Measurements from ENCODE around the gene LTB4R.
"Not testable (repeated sequence)": the region's sequence is repeated elsewhere in the genome, so short reads cannot be mapped to it uniquely, and the experiment has no call there.

The LTB4R gene

DNA sequence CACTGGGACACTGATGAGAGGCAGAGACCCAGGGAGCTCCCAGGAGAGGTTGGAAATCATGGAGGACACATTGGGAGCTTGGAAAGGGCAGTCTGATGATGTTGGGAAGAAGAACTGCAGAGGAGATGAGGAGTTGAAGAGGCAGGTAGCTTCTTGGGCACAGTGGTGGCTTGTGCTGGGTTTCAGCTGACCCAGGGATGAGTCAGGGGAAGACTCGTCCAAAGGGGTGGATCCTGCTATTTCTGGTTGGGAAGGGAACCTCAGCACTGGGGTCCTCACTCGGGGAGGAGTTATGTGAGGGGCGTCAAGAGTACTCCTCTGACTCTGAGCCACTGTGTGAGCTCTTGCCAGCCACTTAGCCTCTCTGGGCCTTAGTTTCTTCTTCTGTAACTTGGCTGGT, 12.0 kb downstream of the LTB4R start:
- no peak for ATAC-seq
- DNase-seq: no peak

DNA sequence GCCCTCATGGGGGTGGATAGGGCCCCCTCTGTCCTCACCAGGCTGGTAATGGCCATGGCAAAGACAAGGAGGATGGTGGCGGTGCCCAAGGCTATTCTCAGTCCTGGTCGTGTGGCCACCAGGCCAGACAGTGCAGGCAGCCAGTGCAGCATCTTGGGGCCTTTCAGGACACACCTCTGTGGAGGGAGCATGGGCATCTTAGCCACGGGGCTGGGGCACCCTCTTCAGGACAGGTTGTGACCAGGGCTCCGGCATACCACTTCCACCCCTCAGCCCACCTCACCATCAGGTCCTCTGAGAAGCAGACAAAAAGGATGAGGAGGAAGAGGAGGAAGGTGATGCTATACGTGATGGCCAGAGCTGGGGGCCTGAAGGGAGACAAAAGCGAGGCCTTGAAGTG, 12.7 kb downstream of the LTB4R start:
- DNase-seq: no peak

DNA sequence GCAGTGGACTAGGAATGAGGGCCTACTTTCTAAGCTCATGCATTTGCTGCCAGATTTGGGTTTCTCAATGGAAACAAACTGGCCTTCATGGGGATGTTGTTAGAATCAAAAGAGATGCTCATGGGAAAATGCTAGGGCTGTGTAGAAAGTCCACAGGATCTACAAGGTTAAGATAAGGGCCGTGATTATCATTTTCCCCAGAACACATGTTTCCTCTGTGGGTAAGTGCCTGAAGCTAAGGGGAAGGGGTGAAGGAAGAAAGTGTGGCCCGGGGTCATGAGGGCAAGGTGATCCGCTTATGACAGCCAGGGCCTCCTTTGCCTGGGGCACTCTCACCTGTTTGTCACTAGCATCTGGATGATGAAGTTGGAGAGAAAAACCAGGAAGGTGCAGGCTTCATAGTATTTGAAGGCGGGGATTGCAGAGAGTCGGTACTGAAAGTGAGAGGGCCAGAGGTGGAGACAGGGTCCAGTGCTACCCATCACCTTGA, 13.8 kb downstream of the LTB4R start:
- no peak for DNase-seq
- no peak for ATAC-seq

More for the DNA sequence above, 12.7 kb downstream of the LTB4R start:
- ATAC-seq: no peak

DNA sequence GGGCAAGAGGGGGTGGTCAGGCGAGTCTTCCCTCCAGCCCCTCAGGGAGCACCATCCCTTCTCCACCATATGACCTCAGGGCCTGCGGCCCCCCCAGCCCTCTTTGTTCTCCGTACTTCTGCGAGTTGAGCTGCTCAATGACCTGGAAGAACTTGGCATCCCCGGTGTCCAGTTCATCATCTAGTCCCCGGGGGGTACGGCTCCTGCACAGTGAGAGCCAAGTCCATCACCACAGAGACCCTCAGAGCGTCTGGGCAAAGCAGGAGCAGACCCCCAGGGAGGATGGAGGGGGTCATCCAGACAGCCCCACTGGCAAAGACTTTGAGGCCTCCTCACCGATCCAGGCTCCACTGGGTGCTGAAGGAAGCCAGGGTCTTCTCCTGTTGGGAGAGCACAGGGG, 14.7 kb downstream of the LTB4R start:
- DNase-seq: no peak
- no peak for ATAC-seq

DNA sequence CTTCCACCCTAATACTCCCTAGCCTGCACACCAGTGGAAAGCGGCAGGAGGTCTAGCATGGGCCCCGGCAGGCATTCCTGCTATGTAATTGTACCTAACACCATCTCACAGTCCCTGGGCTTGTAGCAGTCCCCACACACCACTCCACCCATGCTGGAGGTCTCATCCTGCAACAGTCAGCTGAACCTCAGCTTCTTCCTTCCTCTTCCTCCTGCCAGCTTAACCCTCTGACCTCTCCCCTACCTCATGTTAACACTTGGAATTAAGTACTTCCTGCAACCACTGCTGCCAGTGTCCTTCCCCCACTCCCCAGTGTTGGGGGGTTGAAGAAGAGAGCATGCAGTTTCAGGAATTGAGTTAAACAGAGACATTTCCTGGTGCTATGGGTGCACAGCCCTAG, 16.0 kb downstream of the LTB4R start:
- ATAC-seq: no peak
- no peak for DNase-seq

DNA sequence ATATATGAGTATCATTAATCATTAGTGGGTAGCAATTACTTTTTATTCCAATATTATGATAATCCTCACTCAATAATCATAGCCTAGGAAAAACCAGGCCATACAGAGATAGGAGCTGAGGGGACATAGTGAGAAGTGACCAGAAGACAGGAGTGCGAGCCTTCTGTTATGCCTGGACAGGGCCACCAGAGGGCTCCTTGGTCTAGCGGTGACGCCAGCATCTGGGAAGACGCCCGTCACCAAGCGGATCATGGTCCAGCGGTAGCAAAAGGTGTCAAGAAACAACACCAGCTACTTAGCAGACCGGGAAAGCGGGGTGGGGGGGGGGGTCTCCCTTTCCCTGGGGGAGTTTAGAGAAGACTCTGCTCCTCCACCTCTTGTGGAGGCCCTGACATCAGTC, 16.6 kb downstream of the LTB4R start:
- not testable (repeated sequence) for ATAC-seq
- DNase-seq: peak; percentile 40

DNA sequence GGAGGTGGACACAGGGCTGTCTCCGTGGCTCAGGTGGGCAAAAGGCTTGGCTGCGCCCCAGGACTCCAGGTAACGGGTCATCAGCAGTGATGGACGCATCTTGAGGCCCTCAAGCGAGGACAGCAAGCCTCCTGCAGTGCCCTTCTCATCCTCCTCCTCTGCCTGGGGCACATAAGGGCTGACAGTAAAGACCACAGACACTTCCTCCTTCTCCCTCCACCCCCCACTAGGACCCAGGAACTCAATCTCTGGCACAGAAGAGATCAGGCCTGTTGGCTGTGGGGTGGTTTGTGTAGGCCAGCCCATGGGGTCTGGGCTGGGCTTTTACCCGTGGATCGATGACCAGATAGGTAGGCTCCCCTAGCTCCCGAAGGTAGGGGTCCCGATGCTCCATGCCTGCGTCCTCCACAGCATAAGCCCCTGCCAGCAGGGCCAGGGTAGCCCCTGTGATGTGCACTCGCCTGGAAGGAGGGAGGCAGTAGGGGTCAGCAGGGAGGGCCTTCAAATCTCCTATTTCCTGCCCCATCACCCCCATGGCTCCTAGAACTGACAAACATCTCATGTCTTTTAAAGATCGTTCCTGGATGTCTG, 17.9 kb downstream of the LTB4R start:
- ATAC-seq (no peak), DNase-seq (no peak)

DNA sequence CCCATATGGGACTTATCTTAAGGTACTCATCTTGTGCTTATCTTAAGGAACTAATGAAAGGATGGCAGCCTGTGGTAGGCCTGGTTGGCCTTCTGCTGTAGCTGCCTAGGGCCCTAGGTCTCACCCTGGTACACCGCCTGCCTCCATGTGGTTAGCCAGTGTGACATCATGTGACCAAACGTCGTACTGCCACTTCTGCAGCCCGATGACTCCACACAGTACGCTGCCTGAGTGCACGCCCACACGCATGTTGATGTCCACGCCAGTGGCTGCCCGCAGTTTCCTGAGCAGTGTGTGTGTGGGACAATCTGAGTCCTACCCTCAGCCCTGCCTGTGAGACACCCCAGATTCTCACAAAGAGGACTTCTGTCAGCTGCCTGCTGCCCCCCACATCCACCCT, 18.4 kb downstream of the LTB4R start:
- DNase-seq (peak; percentile 66), ATAC-seq (peak; percentile 60)

DNA sequence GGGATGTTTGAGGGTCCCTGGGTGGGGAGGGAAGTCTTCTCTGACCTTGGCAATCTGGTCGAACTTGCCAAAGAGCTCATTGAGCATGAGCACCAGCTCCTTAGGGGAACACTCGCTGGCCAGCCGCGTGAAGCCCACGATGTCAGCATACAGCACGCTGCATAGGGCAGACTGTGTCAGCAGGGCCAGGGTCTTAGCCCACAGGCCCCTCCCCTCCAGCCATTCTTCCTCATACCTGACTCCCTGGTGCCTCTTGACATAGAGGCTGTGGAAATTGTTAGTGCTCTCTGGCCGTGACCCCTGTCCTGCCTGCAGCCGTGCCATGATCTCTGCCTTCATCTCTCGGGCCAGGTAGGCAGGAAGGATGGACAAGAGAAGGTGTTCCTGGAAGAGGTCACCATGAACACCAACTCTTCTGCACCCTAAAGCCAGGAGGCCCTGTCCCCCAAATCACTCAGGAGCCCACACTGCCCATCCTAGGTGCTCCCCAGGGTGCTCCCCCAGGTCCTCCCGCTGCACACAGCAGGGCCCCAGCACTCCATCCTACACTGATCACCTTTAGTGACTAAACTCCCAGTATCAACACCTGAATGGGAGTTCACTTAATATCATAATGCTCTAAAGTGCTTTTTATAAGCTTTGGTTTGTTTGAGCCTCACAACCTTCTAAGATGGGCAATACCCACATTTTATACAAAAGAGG, 19.8 kb downstream of the LTB4R start:
- DNase-seq (no peak), ATAC-seq (no peak)

DNA sequence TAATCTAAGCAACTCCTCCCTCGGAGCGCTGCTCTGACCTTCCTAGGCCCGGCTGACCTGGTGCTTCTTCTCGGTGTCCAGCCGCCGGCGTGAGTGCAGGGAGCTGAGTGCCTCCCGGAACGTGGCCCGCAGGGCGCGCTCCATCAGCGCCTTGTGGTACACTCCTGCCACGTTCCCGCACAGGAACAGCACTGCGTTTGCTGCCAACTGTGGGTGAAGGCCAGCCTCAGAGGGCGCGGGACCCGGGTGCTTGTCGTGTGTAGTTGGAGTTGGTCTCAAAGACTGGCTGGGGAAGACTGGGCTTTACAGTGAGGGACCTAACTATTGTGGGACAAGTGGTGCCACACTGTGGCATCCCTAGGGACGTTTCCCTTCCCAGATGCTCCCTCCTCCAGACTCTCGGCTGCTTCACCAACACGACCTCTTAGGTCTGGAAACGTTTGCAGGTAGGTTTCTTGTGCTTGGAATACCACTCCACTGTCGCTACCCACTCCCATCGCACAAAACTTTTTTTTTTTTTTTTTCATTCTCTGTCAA, 20.5 kb downstream of the LTB4R start:
- no peak for ATAC-seq
- no peak for DNase-seq

DNA sequence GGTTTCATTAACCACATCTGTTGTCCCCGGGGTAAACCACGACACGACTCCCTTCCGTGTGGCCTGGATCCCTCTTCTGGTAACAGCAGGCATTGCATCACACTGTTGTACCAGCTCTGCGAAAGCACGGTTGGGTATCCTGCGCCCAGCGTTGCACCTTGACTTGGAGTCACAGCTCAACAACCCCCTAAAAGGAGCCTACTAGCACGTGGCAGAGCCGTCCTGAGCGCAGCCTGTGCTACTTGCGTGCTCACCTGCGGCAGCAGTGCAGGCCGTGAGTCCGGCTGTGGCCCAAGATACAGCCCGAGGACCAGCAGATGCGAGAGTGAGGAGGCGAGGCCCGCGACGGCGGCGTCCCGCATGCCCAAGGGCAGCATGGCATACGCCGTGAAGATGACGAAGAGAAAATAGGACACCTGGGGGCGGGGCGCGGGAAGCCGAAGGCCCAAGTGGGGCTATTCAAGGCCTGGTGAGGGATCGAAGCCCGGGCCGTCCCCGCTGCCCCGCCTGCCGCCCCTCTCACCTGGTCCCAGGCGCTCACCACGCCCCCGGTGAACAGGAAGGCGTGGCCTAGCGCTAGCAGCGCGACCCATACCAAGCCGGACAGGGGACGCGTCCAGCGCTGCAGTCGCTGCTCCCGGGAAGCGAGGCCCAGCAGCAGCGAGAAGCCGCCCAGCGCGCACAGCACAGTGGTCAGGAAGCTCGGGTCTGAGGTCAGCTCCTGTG, 21.1 kb downstream of the LTB4R start:
- DNase-seq: peak; percentile 82

DNA sequence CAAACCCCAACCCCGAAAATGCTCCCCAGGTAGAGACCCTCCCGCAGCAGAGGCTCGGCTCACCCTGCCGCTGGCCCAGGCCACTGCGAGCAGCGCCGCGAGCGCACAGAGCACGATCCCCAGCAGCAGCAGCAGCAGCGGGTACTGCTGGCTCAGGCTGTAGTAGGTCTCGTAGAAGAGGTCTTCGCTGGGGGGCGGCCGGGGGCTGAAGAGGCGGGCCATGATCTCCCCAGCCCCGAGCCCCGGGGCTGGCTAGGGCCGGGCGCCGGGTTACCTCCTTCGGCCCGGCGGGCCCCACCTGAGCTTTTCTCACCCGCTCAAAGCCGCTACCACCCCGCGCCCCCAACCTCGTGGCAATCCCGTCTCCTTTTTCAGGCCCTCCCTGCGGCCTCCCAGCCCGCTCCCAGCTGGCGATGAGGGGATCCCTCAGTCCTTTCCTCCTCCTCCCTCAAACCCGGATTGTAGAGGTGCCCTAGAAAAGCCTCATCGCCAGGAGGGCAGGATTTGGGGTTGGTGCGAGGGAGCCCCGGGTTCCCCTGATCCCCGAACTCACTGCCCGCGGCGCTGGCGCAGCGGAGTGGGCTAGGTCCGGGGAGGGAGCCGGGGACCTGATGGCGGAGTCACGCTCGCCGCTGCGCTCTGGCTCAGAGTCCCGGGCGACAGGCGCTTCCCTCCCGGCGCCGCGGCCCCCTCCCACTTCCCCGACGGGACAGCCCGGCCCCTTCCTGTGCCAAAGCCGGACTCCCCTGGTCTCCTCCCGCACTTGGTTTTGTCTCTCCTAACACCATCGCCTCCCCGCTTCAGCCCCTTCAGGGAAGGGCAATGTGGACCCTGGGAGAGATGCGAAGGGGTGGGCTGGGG, 23.4 kb downstream of the LTB4R start, which contains the start of gene ADCY4:
ADCY4 (minus strand) TSS at position 641 of the 861 bp plus-strand sequence; CDS start at position 222, 419 bp downstream.
- DNase-seq (peak; percentile 28), ATAC-seq (no peak)

More for the DNA sequence above, 21.1 kb downstream of the LTB4R start:
- peak; percentile 77 for ATAC-seq

DNA sequence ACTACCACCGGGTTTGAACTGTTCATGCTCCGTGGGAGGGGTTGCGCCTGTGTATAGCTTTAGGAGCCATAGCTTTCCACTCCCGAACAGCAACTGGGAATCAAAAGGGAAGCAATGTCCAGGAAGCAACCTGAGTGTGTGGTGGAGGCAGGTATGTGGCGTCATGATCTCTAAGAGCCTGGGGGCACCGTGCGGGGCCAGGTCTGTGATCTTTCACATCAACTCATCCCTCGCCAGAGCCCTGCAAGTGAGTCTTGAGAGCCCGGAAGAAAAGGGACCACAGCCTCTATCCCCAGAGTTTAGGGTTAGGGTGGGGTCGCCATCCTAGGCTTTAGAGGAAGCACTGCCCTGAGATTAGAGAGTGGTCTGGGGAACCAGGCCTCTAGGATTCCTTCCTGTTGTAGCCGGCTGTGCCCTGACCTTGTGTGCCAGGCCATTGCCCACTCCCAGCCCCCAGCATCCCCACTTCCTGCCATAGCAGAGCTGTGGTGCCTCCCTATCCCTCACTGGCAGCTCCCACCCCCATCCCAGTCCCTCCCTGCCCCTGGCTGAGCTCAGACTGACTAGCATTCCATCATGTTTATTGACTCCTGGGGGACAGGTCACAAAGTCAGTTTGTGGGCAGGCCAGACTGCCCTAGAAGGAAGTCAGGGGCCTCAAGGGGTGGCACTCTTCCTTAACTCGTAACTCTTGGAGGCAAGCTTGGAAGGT, 24.3 kb downstream of the LTB4R start:
- DNase-seq: no peak
- ATAC-seq: no peak

DNA sequence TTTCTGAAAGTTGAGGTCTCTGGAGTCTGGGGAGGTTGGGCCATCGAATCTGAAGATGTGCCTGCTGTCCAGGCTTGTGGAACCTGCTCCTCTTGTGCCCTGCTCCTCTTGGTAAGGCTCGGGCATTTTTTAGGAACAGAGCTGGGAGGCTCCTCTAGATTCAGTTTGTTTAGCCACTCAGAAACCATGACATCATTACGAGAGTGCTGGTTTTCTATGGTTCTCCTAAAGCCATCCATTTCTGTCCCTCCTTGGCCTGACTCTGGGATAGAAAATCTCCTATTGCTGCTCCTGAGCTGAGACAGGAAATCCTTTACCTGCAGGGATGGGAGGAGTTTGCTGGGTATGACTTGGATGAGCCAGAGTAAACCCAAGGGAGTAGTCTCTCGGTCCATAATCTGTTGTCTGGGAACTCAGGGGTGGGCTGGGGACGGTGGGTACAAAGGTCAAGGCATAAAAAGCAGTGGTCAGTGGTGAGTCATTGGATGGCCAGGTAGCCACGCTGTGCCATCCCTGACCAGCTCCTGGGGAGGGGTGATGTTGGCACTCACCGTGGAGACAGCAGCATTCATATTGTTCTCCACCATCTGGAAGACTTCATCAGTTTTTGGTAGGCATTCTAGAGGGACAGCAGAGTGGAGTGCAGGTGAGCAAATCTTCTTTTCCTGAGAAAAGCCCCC, 26.0 kb downstream of the LTB4R start:
- no peak for DNase-seq
- no peak for ATAC-seq

DNA sequence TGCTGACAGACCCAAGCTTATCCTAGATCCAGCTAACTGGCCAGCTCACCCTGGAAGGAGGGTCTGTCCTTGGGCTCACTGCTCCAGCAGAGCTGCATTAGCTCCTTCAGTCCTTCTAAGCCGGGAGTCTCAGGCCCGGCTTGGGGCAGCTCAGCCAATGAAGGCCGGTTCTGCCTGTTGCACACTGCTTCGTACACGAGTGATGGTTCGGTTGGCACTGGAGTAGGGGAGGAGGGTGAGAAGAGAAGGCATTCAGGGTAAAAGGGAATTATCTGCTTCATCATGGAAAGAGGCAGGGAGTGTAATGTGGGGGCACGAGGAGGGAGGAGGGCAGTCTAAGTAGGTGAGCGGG, 26.5 kb downstream of the LTB4R start:
- ATAC-seq: no peak
- DNase-seq: no peak

DNA sequence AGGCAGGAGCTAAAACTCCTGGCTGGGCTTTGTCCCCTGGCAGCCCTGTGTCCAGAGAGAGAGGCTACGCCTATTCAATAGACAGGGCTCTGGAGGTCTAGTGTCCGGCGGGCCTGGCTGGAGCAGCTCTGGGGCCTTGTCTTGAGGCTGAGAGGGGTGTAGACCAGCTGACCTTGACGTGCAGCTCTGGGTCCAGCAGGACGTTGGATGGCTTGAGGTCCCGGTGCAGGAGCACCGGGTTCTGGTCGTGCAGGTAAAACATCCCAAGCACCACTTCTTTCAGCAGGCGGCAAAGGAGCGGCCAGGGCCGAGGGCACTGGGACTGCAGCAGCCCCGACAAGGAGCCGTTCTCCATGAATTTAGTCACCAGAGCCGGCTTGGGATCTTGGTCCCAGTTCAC, 27.5 kb downstream of the LTB4R start:
- DNase-seq (no peak), ATAC-seq (no peak)

DNA sequence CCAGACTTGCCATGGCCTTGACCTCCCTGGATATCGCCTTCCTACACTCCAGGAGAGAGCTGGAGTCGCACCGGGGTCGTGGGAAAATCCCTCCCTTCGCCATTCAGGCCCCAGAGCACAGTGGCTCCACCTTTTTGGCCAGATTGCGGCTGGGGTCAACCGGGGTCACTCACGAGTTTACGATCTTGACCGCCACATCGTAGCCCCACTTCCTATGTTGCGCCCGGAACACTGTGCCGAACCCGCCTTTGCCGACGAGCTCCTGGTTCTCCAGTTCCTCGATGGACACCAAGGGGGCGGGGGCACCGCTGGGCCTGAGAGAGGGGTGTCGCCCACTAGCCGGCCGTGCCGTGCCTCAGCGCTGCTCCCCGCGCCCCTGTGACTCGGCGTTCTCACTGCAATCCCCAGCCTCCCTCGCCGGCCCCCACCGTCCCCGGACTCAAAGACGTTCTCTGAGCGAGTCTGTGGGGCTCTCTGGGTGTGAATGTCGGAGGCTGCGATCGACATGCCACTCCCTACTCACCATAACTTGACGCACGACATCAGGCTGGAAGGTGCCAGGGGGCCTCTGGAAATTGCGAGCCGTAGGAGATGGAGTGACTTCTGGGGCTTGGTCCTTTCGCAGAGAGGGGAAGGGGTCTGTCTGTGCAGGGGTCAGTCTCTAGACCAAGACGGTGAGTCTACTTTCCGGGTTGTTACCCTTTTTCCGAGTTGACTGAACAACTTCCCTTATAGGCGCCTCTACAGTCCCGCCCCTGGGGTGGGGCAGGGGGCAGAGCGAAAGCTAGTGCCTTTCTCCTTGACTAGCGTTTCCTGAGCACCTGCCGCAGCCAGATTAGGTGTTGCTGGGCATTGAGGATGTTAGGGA, 28.2 kb downstream of the LTB4R start, which contains the start of gene RIPK3:
RIPK3 (minus strand) TSS at position 708 of the 868 bp plus-strand sequence; CDS start at position 543, 165 bp downstream.
- DNase-seq (peak; percentile 70), ATAC-seq (peak; percentile 81)

DNA sequence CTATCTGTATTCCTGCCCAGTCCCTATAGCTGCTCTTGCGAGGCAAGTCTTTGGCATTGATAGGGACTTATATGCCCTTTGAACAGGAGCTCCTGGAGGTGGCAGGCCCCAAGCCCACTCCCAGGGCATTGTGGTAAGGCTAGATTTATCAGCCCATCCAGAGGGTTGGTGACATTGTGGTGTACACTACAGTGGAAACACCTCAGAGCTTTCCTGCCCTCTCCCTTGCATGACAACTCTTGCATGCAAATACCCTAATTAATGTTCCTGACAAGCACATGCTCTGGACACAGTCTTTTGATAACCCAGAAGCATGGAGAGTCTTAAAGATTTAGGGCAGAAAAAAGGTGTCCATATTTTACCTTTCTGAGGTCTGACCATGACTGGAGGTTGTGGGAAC, 29.3 kb downstream of the LTB4R start:
- DNase-seq (no peak), ATAC-seq (no peak)

DNA sequence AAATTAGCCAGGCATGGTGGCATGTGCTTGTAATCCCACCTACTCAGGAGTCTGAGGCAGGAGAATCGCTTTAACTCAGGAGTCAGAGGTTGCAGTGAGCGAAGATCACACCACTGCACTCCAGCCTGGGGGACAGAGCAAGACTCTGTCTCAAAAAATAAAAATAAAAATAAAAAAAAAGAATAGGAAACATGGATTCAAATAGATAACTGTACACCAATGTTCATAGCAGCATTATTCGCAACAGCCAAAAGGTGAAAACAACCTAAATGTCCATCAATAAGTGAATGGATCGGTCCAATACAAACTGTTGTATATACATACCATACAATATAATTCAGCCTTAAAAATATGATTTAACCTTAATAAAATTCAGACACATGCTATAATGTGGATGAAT, 31.6 kb downstream of the LTB4R start:
- ATAC-seq (no peak), DNase-seq (no peak)

Measured in stimulated activated naive CD8-positive, alpha-beta T cell treated with anti-CD3 and anti-CD28 coated beads, Interleukin-15, Interleukin-2, amounts not matched to agents 100 U/mL and 50 U/mL, for 24 hours (primary cell).